Hematopoietic multipotent progenitor cell treated with erythropoietin and hydrocortisone succinate and interleukin-3 and kit ligand, for 4 days (in vitro differentiated cells): ENCODE data around the gene THRAP3.
A peak's percentile ranks its signal among the peaks of the same experiment; 100 is the strongest.

Experiments used
- DNase-seq: peaks from one replicate; pipeline ENCODE4 v3.0.0-alpha.2; 2015

THRAP3 gene

DNA sequence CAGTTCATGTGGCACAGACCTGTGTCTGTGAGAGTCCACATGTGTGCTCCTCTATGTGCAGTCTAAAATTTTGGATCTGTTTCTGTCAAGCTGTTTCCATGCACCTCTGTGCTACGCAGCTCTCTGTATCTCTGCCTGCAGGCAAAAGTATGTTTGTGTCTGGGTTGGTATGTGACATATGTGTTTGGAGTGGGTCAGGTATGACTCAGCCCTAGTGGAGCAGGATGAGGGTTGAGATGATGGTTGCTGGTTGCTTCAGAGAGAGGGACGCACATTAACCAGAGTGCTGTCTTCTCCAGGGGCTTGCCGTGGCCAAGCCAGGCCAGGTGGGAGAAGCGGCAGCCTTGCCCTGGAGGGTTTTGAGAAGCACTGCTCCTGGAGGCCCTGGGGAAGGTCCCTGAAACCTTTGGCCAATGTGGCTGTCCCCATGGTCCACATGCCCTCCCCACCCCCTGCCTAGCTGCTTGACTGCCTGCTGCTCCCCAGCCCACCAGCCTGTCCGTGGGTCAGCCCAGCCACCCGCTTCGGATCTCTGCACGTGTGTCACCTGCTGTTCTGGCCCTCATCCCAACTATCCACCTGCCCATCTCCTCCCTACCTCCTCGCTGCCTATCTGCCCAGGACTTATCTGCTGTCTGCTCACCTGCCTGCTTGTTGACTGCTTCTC lies 103.3 kb downstream of the THRAP3 start:
- no peak for DNase-seq

DNA sequence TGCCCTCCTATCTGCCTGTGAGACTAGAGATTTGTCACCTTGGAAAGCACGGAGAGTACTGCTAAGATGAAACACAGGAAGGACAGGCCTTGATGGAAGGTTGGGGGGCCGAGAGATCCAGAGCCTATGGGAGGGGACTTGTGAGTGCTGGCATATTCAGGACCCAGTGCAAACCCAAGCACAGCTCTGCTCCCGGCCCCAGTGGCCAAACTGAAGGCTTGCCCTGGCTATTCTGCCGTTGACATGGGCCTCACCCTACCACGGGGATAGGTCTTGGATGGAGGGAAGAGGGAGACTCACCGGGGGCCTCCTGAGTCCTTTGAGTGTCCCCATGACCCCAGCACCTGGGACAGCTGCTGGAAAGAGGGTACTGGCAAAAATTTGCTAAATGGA lies 103.8 kb downstream of the THRAP3 start:
- DNase-seq = no peak

DNA sequence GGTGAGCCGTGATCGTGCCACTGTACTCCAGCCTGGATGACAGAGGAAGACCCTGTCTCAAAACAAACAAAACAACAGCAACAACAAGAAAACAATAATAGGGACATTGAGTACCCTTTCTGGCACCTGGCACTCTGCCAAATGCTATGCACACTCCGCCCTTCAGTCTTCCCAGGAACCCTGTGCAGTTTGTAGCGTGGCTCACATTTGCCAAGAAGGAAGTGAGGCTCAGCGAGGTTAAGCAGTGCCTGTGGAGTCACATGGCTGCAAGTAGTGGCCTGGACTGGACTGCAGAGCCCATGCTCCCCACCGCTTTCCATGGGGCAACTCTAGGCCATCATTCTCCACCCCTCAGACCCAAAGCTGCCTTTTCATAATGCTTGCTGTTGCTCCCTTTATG lies 104.5 kb downstream of the THRAP3 start:
- peak; percentile 62 for DNase-seq

DNA sequence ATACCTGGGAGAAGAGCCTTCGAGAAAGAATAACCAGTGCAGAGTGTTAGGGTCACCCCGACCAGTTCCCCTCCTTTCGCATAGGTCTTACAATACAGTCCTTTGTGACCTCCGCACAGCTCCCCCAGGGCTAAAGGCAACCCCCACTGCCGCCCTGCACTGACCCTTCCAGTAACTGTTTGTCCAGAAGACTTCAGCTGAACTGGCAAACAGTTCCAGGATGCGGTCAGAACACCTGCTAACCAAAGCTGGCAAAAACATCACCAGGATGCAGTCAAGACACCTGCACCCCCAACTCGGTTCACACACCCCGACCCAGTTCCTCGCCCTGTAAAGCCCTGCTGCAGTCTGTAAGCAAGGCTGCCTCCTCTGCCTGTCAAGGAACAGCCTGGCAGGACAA lies 105.6 kb downstream of the THRAP3 start:
- DNase-seq = no peak

DNA sequence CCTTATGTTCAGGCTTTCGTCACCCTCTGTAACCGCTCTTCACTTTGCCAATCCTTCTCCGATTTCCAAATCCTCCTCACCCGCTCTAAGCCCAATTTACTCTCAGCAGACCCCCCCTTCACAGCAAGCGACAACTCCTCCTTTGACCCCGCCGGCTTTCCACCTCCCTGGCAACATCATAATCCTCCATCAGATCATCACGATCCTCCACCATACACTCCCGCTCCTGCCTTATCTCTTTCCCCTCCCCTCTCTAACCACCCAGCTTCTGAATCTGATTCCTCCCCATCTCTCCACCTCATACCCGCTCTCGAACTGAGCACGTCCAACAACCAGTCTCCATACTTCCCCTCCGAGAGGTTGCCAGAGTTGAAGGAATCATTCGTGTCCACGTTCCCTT lies 106.7 kb downstream of the THRAP3 start:
- no peak for DNase-seq

DNA sequence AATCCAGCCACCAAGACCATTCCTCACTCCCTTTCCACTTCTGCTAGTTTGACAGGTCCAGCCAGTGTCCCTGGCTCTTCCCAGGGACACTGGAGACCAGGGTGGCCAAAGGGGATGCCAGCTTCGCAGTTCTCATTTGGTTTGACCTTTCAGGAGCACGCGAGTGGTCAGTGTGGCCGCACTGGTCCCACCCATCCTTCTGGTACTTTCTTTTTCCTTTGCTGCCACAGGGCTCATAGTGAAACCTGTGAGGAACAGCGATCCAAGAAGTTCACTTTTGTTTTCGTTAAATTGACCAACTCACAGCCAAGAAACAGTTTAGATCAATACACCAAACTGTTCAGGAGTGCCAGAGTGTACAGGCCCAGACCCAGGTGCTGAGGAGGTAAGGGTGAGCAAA lies 113.6 kb downstream of the THRAP3 start:
- no peak for DNase-seq

GRCh38 chr1:36339215-36339614 lies 115.0 kb downstream of the THRAP3 start:
- DNase-seq = no peak

DNA sequence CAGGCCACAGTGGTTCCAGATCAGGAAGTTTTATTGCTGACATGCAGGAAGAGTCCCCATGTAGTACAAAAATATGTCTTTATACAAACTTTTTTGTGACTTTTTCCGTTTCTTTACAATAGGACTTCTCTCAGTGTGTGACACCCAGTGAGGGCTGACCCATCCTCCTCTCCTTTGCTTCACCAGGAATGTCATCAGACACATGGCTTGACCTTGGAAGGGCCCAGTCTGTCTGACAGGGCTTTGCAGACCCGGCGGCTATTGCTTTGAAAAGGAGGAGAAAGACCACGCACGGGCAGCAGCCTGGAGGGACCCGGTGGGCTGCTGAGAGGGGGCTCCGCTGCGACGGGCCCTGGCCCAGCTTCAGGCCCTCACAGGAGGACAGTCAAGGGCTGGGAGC lies 115.4 kb downstream of the THRAP3 start:
- DNase-seq = no peak

- no peak for DNase-seq
These were observed 117.5 kb downstream of the THRAP3 start for GRCh38 chr1:36341626-36342320.

DNA sequence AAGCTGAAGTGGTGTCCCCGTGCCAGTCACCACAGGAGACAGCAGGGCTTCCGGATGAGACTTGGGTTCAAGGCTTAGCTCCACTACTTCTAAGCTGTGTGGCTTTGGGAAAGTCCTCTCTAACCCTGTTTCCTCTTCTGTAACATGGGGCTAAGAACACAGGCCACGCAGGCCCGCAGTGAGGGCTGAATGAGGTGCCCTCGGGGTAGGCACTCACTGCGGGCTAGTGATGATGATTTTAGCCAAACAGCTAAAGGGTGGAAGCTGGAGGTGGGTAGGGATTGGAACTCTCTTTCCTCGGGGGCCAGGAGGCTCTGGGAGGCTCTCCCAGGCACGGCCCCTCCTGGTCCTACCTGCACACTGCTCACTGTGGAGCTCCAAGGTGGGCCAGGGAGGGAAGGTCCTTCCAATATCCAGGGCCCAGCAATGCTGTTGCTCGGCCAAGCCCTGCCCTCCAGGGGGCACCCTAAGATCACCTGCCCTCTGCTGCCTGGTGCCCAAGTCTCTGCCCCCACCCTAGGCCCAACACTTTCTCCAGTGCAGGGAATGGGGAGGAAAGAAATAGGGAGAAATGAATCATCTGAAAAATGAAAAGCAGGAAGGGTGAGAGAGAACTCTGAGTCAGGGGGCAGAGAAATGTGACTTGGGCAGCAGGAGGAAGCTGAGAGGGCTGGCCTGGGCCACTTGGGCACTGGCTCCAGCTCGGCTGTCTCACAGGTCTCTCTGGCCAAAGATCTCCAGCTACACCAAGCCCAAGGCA lies 118.4 kb downstream of the THRAP3 start:
- peak; percentile 75 for DNase-seq

DNA sequence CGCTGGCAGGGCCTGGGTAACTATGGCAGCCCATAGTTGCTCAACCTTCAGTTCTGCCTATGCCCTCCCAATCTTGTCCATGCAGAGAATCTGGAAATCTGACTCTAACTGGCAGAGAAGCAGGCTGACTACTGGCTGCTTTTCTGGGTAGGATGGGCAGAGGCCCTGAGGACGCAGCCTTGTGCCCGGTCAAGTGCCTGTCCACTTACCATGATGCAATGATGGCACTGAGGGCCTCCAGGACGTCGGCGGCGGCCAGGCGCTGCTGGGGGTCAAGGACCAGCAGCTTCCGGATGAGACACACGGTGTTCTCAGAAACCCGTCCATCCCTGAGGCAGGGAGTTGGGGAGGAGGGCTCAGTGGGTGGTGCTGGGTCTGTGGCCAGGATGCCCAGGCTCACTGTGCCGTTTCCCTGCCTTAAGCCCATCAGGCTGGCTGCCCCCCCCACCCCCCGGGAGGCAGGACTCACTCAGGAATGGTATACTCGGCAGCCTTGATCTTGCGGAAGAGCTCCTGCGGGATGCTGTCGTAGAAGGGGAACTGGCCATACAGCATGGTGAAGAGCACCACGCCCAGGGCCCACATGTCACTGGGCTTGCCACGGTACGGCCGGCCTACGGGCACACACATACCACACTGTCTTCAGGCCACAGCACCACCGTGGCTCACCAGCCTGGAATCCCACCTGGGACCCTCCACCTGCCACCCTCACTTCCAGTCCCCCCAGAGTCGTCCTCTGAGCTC lies 119.6 kb downstream of the THRAP3 start:
- DNase-seq = no peak

GRCh38 chr1:36344395-36344680 lies 120.1 kb downstream of the THRAP3 start:
- DNase-seq = no peak

DNA sequence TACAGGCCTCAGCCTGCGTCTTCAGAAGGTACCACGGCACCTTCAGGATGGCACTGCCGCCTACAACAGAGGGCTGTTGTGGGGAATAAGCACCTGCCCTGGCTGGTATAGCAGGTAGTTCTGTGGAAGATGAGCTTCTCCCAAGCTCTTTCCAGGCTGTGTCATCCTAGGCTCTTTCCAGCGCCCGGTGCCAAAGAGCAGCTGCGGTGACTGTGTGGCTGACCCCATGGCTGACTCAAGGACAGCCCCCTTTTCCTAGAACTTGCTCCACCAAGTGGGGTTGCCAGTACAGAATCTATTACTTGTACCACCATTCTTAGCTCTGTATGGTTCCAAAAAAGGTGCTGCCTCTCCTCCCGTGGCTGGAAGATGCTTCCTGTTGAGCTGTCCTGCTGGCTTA lies 121.1 kb downstream of the THRAP3 start:
- no peak for DNase-seq

GRCh38 chr1:36346741-36347370 lies 122.6 kb downstream of the THRAP3 start:
- DNase-seq = no peak

DNA sequence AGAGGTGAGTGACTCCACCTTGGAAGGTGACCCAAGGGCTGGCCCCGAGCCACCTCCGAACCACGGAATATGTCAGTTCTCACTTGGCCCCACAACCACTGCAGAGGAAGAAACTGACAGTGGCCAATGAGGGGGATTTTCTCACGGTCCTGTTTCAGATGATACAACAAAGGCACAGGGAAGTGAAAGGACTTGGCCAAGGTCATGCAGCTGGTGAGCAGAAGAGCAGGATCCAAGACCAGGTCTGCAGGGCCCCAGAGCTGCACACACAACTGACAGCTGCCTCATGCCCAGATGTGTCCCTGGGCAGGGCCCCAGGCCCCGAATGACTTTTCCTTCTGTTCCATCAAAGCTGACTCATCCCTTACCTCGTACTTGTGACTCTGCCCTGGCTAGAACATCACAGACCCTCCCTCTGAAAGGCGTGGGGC lies 125.0 kb downstream of the THRAP3 start:
- no peak for DNase-seq

- no peak for DNase-seq
These were observed 125.6 kb downstream of the THRAP3 start for GRCh38 chr1:36349839-36350238.

DNA sequence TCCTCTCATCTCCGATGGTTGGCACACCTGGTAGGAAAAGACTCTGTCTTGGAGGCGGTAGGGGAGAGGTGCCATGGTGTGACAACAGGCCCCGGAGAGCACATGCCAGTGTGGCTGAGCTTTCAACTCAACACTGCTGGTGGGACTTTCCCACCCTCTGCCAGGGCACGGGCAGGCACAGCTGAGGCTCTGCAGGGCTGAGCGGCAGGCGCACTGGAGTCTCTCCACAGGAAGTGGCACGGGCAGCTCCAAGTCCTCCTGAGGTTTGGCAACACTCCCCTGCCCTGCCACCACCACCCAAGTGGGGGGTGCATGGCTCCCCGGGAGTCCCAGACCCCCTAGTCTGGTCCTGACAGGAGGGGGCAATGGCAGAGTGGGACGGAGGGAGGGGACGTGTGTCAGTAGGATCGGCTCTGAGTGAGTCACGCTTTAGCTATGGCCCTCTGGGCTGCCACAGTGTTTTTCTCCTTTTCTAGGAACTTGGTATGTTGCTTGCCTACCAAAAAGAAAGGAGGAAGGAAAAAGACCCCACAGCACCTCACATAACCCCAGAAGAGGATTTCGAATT lies 126.5 kb downstream of the THRAP3 start:
- DNase-seq = peak; percentile 58

DNA sequence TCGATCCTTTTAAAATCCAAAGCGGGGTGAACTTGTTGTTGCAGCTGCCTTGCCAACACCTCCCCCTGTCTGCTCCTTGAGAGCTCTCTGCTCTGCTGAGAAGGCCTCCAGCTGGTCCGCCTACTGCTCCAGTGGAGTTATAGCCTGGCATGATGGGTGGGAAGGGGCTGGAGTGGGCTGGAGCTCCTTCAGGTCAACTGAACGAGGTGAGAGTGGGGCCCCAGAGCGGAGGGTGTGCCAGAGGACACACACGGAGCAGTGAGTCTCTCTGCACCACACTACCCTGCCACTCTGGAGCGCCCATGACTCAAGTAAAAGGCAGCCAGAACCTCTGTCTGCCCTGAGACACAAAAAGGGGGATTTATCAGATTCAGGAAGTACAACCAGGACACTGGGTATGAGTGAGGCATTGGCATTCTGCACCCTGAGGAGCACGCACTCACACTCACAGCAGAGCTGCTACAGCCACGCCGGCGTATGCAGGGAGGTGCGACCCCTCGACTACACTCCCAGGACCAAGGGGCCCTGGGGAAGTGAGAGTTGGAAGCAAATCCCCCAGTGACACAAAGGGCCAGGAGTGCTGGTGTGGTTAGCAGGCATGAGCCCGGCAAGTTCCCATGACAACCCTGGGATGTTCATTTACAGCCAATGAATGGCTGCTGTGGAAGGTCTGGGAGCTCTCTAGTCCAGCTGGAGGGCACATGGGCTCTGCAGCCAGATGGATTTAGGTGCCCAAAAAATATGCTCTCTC lies 127.2 kb downstream of the THRAP3 start:
- peak; percentile 53 for DNase-seq

DNA sequence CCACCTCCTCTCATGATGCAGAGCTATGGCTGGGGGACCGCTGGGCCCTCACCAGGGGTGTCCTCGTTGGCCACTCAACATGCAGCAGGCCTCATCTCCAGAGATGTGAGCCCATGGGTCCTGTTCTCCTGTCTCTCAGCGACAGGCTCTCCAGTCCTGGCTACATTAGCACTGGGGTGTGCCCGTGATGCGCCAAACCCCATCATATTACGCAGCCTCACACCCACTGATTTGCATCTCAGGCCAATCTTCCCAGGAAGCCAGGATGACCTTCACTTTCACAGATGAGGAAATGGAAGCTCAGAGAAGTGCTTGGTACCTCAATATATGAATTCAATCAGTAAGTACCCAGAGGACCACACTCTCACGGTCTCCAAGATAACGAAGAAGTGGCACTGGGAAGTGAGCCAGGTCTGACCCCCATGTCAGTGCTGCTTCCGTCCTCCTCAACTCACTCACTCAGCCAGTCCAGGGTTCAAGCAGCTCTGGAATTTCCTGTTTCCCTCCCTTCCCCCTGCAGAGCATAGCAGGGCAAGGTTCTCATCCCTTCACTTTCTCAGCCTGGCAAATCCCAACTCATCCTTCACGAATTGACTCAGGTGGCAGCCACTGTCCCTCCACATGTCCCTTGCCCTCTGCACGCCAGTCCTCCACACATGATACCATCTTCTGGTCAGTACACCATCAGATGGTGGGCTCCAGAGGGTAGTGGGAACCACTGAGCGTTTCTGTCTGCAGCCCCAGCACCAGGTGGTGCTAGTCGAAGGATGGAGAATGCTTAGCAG lies 128.1 kb downstream of the THRAP3 start:
- DNase-seq = no peak

GRCh38 chr1:36352910-36353878 lies 129.0 kb downstream of the THRAP3 start:
- DNase-seq = no peak
